Thyroid gland (tissue), 4 donors: ENCODE results near the gene MTERF1. TPM values are rescaled to one million over a fixed set of nuclear protein-coding genes. Genes with fewer than 3 reads are reported as not detected.
"Not testable (repeated sequence)": the region's sequence is repeated elsewhere in the genome, so short reads cannot be mapped to it uniquely, and the experiment has no call there.

ENCODE experiments used
- DNase-seq, 2 donors: peaks; one replicate each; pipeline ENCODE4 v3.0.0-alpha.2; 2019
- H3K27ac ChIP-seq, 3 donors: fragments of 200-600 bp; sonication (generic); 1 replicate in 2 of 3; 2 replicates in 1 of 3; pipeline ENCODE4 v1.5.1; 2016 to 2019; ENCODE audit warnings: mild to moderate bottlenecking in 1 of 3, moderate library complexity in 1 of 3
- H3K27me3 ChIP-seq: fragments of 200-600 bp; sonication (generic); one replicate; pipeline ENCODE4 v1.5.1; 2019
- H3K36me3 ChIP-seq, 2 donors: fragments of 200-600 bp; sonication (generic); one replicate each; pipeline ENCODE4 v1.5.1; 2016 to 2019
- H3K4me1 ChIP-seq, 2 donors: fragments of 200-600 bp; sonication (generic); one replicate each; pipeline ENCODE4 v1.5.1; 2017 to 2019
- H3K4me3 ChIP-seq, 3 donors: fragments of 200-600 bp; sonication (generic); replicated peaks in 1 of 3; 1 replicate in 2 of 3; 2 replicates in 1 of 3; pipeline ENCODE4 v1.5.1; 2016; ENCODE audit warnings: mild to moderate bottlenecking in 1 of 3
- H3K9me3 ChIP-seq: fragments of 200-600 bp; sonication (generic); one replicate; pipeline ENCODE4 v1.5.1; 2017
- POLR2A ChIP-seq, 2 donors: fragments of 450-650 bp; IDR thresholded peaks; one replicate each; pipeline ENCODE4 v1.6.1; 2017; ENCODE audit warnings: antibody characterized with exemption in 2 of 2, mild to moderate bottlenecking in 2 of 2, moderate library complexity in 1 of 2
- WGBS, 2 donors: methylation state at CpG; one replicate each; pipeline ENCODE4 v1.1.5; 2017; 5-methylcytosine and 5-hydroxymethylcytosine counted together
- intact Hi-C: fragments of 100-400 bp; cut with DNase I; formaldehyde crosslinking; loops from one replicate; pipeline ENCODE4 v1.15.1; 2023
- total RNA-seq, 4 donors: library from RNA; depleted of rRNA; stranded (reverse); fragments of >200 nt; gene quantifications; one replicate each; pipeline ENCODE4 v1.2.3, GENCODE V29; 2016
- TF ChIP-seq, protein P1 (sequence below), 6 experiments: fragments of 200-600 bp in 3 of 6; fragments of 450-650 bp in 3 of 6; sonication (generic) in 3 of 6; IDR thresholded peaks; one replicate each; pipeline ENCODE4 v1.5.1; 2016 to 2019; ENCODE audit warnings: antibody characterized with exemption in 6 of 6, mild to moderate bottlenecking in 2 of 6, inconsistent platforms in 1 of 6, moderate library complexity in 1 of 6

The MTERF1 gene
- total RNA-seq, 4 donors from 2014 or later = 13.0 to 27.7 (median 21.5) TPM

- H3K9me3 ChIP-seq = no peaks in the 10 kb centered on the region
- no peaks in the 10 kb centered on the region for H3K27me3 ChIP-seq
- no peak overlapping the region for H3K27ac ChIP-seq
- WGBS, 2 donors = 91 to 93% methylated on average over 4 of the region's 4 CpGs
- DNase-seq = no peak
- no peaks in the 10 kb centered on the region for H3K36me3 ChIP-seq
- H3K4me3 ChIP-seq = no peak overlapping the region
- no peaks in the 10 kb centered on the region for H3K4me1 ChIP-seq
- intact Hi-C loops = no loop called here
- TF ChIP-seq, protein P1, sequence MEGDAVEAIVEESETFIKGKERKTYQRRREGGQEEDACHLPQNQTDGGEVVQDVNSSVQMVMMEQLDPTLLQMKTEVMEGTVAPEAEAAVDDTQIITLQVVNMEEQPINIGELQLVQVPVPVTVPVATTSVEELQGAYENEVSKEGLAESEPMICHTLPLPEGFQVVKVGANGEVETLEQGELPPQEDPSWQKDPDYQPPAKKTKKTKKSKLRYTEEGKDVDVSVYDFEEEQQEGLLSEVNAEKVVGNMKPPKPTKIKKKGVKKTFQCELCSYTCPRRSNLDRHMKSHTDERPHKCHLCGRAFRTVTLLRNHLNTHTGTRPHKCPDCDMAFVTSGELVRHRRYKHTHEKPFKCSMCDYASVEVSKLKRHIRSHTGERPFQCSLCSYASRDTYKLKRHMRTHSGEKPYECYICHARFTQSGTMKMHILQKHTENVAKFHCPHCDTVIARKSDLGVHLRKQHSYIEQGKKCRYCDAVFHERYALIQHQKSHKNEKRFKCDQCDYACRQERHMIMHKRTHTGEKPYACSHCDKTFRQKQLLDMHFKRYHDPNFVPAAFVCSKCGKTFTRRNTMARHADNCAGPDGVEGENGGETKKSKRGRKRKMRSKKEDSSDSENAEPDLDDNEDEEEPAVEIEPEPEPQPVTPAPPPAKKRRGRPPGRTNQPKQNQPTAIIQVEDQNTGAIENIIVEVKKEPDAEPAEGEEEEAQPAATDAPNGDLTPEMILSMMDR (IDR thresholded peaks at IDR 0.05) = no peak
- no peak for TF ChIP-seq POLR2A (IDR thresholded peaks at IDR 0.05)
These were observed 30.6 kb upstream of the MTERF1 start for GRCh38 chr7:91911121-91911520.

DNA sequence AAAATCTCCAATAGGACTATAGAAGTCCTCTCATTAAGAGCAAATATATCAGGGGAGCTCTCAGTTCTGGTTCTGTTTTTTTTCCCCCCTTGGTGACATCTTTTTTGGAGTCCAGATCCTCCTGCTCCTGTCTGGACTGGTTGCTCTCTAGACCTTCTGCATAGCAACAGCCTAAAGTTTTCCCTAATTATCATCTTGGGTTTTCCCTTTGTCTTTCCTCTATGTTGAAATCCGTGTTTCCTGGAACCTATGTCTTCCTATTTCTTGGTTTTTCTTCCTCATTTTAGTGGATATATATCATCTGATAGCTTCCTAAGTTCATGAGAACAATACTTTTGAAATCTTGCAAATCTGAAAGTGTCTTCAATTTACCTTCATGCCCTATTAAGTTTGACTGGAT is 29.7 kb upstream of the MTERF1 start:
- DNase-seq = no peak
- no peaks in the 10 kb centered on the region for H3K4me1 ChIP-seq

DNA sequence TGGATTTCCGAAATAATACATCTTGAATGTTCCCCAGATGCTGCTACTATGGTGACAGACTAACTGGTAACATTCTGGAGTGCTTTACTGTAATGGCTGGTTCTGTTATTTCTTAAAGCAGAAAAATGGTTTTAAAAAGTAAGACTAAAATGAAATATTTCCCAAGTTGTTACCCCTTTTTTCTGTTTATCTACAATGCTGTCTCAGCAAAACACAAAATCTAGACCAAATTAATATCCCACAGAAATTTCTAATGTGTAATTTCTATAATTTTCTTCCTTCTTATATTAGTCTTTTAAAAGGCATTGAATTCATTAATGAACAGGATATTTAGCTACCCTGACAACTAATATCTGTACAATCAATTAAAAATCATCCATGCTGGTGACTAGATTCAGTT is 19.1 kb upstream of the MTERF1 start:
- TF ChIP-seq, protein P1 (IDR thresholded peaks at IDR 0.05) = no peak
- no peak for TF ChIP-seq POLR2A (IDR thresholded peaks at IDR 0.05)
- Histone ChIP-seq H3K9me3 (no peaks in the 10 kb centered on the region), H3K27ac (no peak overlapping the region), H3K36me3 (no peaks in the 10 kb centered on the region), H3K4me3 (no peak overlapping the region), H3K27me3 (no peaks in the 10 kb centered on the region), H3K4me1 (no peaks in the 10 kb centered on the region)
- DNase-seq = no peak
- 94 to 98% methylated on average over 1 of the region's 1 CpG for WGBS, 2 donors
- intact Hi-C loops = no loop called here

More for the DNA sequence above, 29.7 kb upstream of the MTERF1 start:
- intact Hi-C loops = no loop called here
- Histone ChIP-seq H3K27me3 (no peaks in the 10 kb centered on the region), H3K36me3 (no peaks in the 10 kb centered on the region), H3K27ac (no peak overlapping the region), H3K9me3 (no peaks in the 10 kb centered on the region), H3K4me3 (no peak overlapping the region)
- 83 to 90% methylated on average over 1 of the region's 1 CpG for WGBS, 2 donors
- TF ChIP-seq, protein P1 (IDR thresholded peaks at IDR 0.05) = no peak
- no peak for TF ChIP-seq POLR2A (IDR thresholded peaks at IDR 0.05)

- intact Hi-C loops = no loop called here
- no peaks in the 10 kb centered on the region for H3K36me3 ChIP-seq
- WGBS, 2 donors = 82 to 83% methylated on average over 10 of the region's 10 CpGs
- no peak overlapping the region for H3K27ac ChIP-seq
- no peak overlapping the region for H3K4me3 ChIP-seq
- H3K9me3 ChIP-seq = no peaks in the 10 kb centered on the region
- DNase-seq = no peak
- no peaks in the 10 kb centered on the region for H3K4me1 ChIP-seq
- no peaks in the 10 kb centered on the region for H3K27me3 ChIP-seq
- TF ChIP-seq, protein P1 (IDR thresholded peaks at IDR 0.05) = no peak
- TF ChIP-seq POLR2A (IDR thresholded peaks at IDR 0.05) = no peak
These were observed 17.9 kb upstream of the MTERF1 start for GRCh38 chr7:91898240-91898992.

DNA sequence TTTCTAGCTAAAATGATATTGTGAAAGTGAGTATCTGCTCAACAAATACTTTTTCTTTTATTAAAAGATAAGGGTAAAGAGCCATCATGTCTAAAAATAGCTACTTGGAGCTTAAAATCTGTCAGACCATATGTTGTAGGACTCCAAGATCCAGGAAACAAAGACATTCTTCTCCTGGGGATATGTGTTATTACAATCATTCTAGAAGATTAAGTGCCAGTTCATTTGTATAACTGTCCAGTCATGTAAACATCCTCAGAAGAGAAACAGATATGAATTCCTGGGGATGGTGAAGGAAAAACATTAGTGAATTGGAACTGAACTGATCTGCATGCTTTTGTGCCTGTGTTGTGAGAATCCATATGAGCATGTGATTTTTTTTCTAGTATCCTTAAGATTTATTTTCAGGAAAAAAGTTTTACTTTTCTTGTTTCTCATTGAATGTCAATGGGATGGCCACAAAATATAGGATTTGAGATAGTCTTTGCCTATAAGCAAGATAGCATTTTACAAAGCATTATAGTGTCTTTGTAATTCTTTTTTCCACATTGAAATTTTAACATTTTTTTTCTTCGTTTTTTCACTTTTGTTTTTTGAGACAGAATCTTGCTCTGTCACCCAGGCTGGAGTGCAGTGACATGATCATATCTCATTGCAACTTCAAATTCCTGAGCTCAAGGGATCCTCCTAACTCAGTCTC is 14.4 kb upstream of the MTERF1 start:
- H3K27ac ChIP-seq = no peak overlapping the region

GRCh38 chr7:91893699-91894098 is 13.2 kb upstream of the MTERF1 start:
- intact Hi-C loops, DNase-seq, H3K9me3 ChIP-seq, H3K4me1 ChIP-seq, H3K27me3 ChIP-seq, H3K36me3 ChIP-seq, H3K4me3 ChIP-seq, H3K27ac ChIP-seq: not testable (repeated sequence)
- whole genome bisulfite sequencing, 2 donors = 92 to 95% methylated on average over 5 of the region's 5 CpGs

More for the DNA sequence above, 14.4 kb upstream of the MTERF1 start:
- no peaks in the 10 kb centered on the region for H3K9me3 ChIP-seq
- TF ChIP-seq POLR2A (IDR thresholded peaks at IDR 0.05) = no peak
- TF ChIP-seq, protein P1 (IDR thresholded peaks at IDR 0.05) = no peak
- no peak for DNase-seq
- intact Hi-C loops = no loop called here
- H3K27me3 ChIP-seq = no peaks in the 10 kb centered on the region
- no peaks in the 10 kb centered on the region for H3K4me1 ChIP-seq
- H3K4me3 ChIP-seq = no peak overlapping the region
- 62 to 80% methylated on average over 1 of the region's 1 CpG for WGBS, 2 donors
- no peaks in the 10 kb centered on the region for H3K36me3 ChIP-seq
